NCI-H1436 (cell line): ENCODE measurements around the gene TRPM3.

ENCODE experiments used
- DNase-seq: peaks from one replicate; lab custom pipeline; 2025; lab: John Stamatoyannopoulos, UW

TRPM3 gene

GRCh38 chr9:70947086-70947485 lies 174.3 kb downstream of the TRPM3 start:
- DNase-seq = no peak

- no peak for DNase-seq
Observed at GRCh38 chr9:70945301-70945700, 176.1 kb downstream of the TRPM3 start.

- no peak for DNase-seq
Observed at GRCh38 chr9:70941191-70941590, 180.2 kb downstream of the TRPM3 start.

- no peak for DNase-seq
Observed at GRCh38 chr9:70940605-70941004, 180.8 kb downstream of the TRPM3 start.

- no peak for DNase-seq
Observed at GRCh38 chr9:70936536-70936935, 184.9 kb downstream of the TRPM3 start.

GRCh38 chr9:70935856-70936255 lies 185.6 kb downstream of the TRPM3 start:
- no peak for DNase-seq

- no peak for DNase-seq
Observed at GRCh38 chr9:70934642-70935041, 186.8 kb downstream of the TRPM3 start.

- DNase-seq = no peak
Observed at GRCh38 chr9:70933321-70933720, 188.1 kb downstream of the TRPM3 start.

- no peak for DNase-seq
Observed at GRCh38 chr9:70932097-70932496, 189.3 kb downstream of the TRPM3 start.

GRCh38 chr9:70927530-70927929 lies 193.9 kb downstream of the TRPM3 start:
- no peak for DNase-seq

- peak; percentile 15 for DNase-seq
Observed at GRCh38 chr9:70924895-70925547, 196.4 kb downstream of the TRPM3 start.

GRCh38 chr9:70924380-70924779 lies 197.0 kb downstream of the TRPM3 start:
- no peak for DNase-seq

- DNase-seq = no peak
Observed at GRCh38 chr9:70923961-70924360, 197.5 kb downstream of the TRPM3 start.

GRCh38 chr9:70921136-70921535 lies 200.3 kb downstream of the TRPM3 start:
- DNase-seq = no peak

- DNase-seq = no peak
Observed at GRCh38 chr9:70917277-70917676, 204.1 kb downstream of the TRPM3 start.

- DNase-seq = no peak
Observed at GRCh38 chr9:70911791-70912190, 209.6 kb downstream of the TRPM3 start.

GRCh38 chr9:70910598-70910997 lies 210.8 kb downstream of the TRPM3 start:
- DNase-seq = no peak

- DNase-seq = no peak
Observed at GRCh38 chr9:70902692-70903131, 218.7 kb downstream of the TRPM3 start.

GRCh38 chr9:70902171-70902570 lies 219.2 kb downstream of the TRPM3 start:
- no peak for DNase-seq

GRCh38 chr9:70901746-70902145 lies 219.7 kb downstream of the TRPM3 start:
- no peak for DNase-seq

GRCh38 chr9:70901013-70901412 lies 220.4 kb downstream of the TRPM3 start:
- no peak for DNase-seq

GRCh38 chr9:70893580-70894122 lies 227.8 kb downstream of the TRPM3 start:
- no peak for DNase-seq

GRCh38 chr9:70888471-70888870 lies 232.9 kb downstream of the TRPM3 start:
- DNase-seq = no peak

- no peak for DNase-seq
Observed at GRCh38 chr9:70887826-70888225, 233.6 kb downstream of the TRPM3 start.
